ENCODE results near the gene FGD5.

DNA sequence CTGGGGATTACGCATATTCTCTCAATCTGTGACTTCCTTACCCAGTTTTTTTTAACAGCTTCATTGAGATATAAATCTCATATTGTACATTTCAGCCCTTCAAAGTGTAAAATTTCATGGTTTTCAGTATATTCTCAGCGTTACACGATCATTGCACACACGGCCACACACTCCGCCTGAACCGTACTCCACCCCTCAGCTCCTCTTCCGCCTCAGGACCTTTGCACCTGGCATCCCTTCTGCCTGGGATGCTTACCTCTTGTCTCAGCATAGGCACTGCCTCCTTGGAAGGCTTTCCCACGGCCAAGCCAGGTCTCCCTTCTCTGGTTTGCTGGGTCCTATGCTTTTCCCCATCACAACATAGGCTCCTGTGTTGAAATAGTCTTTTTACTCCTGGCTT is 71.2 kb downstream of the FGD5 start:
- TF ChIP-seq, protein P1, sequence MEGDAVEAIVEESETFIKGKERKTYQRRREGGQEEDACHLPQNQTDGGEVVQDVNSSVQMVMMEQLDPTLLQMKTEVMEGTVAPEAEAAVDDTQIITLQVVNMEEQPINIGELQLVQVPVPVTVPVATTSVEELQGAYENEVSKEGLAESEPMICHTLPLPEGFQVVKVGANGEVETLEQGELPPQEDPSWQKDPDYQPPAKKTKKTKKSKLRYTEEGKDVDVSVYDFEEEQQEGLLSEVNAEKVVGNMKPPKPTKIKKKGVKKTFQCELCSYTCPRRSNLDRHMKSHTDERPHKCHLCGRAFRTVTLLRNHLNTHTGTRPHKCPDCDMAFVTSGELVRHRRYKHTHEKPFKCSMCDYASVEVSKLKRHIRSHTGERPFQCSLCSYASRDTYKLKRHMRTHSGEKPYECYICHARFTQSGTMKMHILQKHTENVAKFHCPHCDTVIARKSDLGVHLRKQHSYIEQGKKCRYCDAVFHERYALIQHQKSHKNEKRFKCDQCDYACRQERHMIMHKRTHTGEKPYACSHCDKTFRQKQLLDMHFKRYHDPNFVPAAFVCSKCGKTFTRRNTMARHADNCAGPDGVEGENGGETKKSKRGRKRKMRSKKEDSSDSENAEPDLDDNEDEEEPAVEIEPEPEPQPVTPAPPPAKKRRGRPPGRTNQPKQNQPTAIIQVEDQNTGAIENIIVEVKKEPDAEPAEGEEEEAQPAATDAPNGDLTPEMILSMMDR (IDR thresholded peaks at IDR 0.05) = no peak
- no peak for TF ChIP-seq POLR2A (IDR thresholded peaks at IDR 0.05)

All from esophagus squamous epithelium (tissue), 4 donors.